Erythroblast (primary cell): ENCODE measurements around the gene B3GNT3.

Experiments
- GATA1 ChIP-seq: IDR thresholded peaks from 2 replicates; pipeline ENCODE4 v1.6.1; 2011; ENCODE audit warnings: low read depth, mild to moderate bottlenecking, control low read depth, low read length, moderate library complexity
- POLR2A ChIP-seq: IDR thresholded peaks from 2 replicates; pipeline ENCODE4 v1.6.1; 2011; ENCODE audit warnings: mild to moderate bottlenecking, low read length

- no peak for TF ChIP-seq POLR2A
- TF ChIP-seq GATA1 = no peak
Observed at GRCh38 chr19:17748884-17749638, 45.9 kb upstream of the B3GNT3 start.
